MM.1S (cell line): ENCODE data around the gene MALRD1.

Source experiments
- EZH2 ChIP-seq: fragments of 300-600 bp; sonication (generic); optimal IDR thresholded peaks from 2 replicates; pipeline ENCODE3; 2017; ENCODE audit warnings: low read depth, mild to moderate bottlenecking, antibody characterized with exemption, low read length, mixed read lengths
- TF ChIP-seq, protein P1 (sequence below): fragments of 300-600 bp; sonication (generic); IDR thresholded peaks from 2 replicates; pipeline ENCODE4 v1.5.1; 2016; ENCODE audit warnings: antibody characterized with exemption, low read length, mixed read lengths

DNA sequence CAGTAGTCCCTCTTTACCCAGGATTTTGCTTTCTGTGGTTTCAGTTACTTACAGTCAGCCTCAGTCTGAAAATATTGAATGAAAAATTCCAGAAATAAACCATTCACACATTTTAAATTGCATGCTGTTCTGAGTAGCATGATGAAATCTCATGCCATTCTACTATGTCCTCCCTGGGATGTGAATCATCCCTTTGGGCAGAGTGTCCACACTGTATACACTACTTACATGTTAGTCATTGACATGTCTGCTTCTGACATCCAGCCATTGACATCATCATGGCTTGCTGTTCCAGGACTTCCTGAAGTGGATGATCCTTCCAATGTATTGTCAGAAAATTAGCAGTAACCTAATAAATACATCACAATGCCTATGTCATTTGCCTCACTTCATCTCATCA is 34.6 kb upstream of the MALRD1 start:
- TF ChIP-seq, protein P1, sequence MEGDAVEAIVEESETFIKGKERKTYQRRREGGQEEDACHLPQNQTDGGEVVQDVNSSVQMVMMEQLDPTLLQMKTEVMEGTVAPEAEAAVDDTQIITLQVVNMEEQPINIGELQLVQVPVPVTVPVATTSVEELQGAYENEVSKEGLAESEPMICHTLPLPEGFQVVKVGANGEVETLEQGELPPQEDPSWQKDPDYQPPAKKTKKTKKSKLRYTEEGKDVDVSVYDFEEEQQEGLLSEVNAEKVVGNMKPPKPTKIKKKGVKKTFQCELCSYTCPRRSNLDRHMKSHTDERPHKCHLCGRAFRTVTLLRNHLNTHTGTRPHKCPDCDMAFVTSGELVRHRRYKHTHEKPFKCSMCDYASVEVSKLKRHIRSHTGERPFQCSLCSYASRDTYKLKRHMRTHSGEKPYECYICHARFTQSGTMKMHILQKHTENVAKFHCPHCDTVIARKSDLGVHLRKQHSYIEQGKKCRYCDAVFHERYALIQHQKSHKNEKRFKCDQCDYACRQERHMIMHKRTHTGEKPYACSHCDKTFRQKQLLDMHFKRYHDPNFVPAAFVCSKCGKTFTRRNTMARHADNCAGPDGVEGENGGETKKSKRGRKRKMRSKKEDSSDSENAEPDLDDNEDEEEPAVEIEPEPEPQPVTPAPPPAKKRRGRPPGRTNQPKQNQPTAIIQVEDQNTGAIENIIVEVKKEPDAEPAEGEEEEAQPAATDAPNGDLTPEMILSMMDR: no peak
- no peak for TF ChIP-seq EZH2
